GM12872 (cell line): ENCODE measurements around the gene UBE2U.

Experiments used
- CTCF ChIP-seq: IDR thresholded peaks from 3 replicates; pipeline ENCODE4 v1.5.1; 2011; ENCODE audit warnings: low read depth, mild to moderate bottlenecking, low read length, moderate library complexity; ENCODE audit not compliant: insufficient read depth

Gene UBE2U

GRCh38 chr1:64242895-64243756 is 39.7 kb downstream of the UBE2U start:
- TF ChIP-seq CTCF: peak; percentile 13; the same call in 1 of the 3 replicates

GRCh38 chr1:64243757-64244080 is 40.3 kb downstream of the UBE2U start:
- no peak for TF ChIP-seq CTCF

- TF ChIP-seq CTCF: no peak
These were observed 42.1 kb downstream of the UBE2U start for GRCh38 chr1:64245495-64245894.

- TF ChIP-seq CTCF: peak; percentile 40; the same call in 2 of the 3 replicates
These were observed 43.0 kb downstream of the UBE2U start for GRCh38 chr1:64246294-64246917.

- TF ChIP-seq CTCF: no peak
These were observed 44.6 kb downstream of the UBE2U start for GRCh38 chr1:64248065-64248464.

GRCh38 chr1:64251971-64252370 is 48.5 kb downstream of the UBE2U start:
- TF ChIP-seq CTCF: peak; percentile 26; the same call in 1 of the 3 replicates

- TF ChIP-seq CTCF: no peak
These were observed 59.9 kb downstream of the UBE2U start for GRCh38 chr1:64263335-64263734.
